HEK293 (cell line): ENCODE measurements around the gene PRR3.

Experiments used
- IKZF3 ChIP-seq: fragments of 450-650 bp; IDR thresholded peaks from 2 replicates; pipeline ENCODE4 v1.5.0; 2018; ENCODE audit warnings: missing biosample characterization, mild to moderate bottlenecking, missing genetic modification characterization, moderate library complexity
- MYNN ChIP-seq: fragments of 450-650 bp; formaldehyde crosslinking; IDR thresholded peaks from 2 replicates; pipeline ENCODE4 v1.5.1; 2016; ENCODE audit warnings: missing biosample characterization, missing genetic modification characterization, borderline replicate concordance
- SP7 ChIP-seq: fragments of 450-650 bp; formaldehyde crosslinking; IDR thresholded peaks from 2 replicates; pipeline ENCODE4 v1.5.1; 2016; ENCODE audit warnings: missing biosample characterization, missing genetic modification characterization
- YY2 ChIP-seq: fragments of 450-650 bp; formaldehyde crosslinking; IDR thresholded peaks from 2 replicates; pipeline ENCODE4 v1.5.1; 2016; ENCODE audit warnings: missing biosample characterization, missing genetic modification characterization
- ZBTB7A ChIP-seq: fragments of 450-650 bp; formaldehyde crosslinking; IDR thresholded peaks from 2 replicates; pipeline ENCODE4 v1.5.1; 2016; ENCODE audit warnings: low read depth, missing biosample characterization, missing genetic modification characterization
- ZNF10 ChIP-seq: fragments of 450-650 bp; formaldehyde crosslinking; IDR thresholded peaks from 2 replicates; pipeline ENCODE4 v1.5.1; 2017; ENCODE audit warnings: missing biosample characterization, missing genetic modification characterization
- ZNF223 ChIP-seq: fragments of 450-650 bp; formaldehyde crosslinking; IDR thresholded peaks from 2 replicates; pipeline ENCODE4 v1.5.1; 2016; ENCODE audit warnings: missing biosample characterization, missing genetic modification characterization
- ZNF239 ChIP-seq: fragments of 450-650 bp; formaldehyde crosslinking; IDR thresholded peaks from 2 replicates; pipeline ENCODE4 v1.5.1; 2016; ENCODE audit warnings: missing biosample characterization, missing genetic modification characterization
- ZNF48 ChIP-seq: fragments of 450-650 bp; formaldehyde crosslinking; IDR thresholded peaks from 2 replicates; pipeline ENCODE4 v1.5.1; 2016; ENCODE audit warnings: missing biosample characterization, missing genetic modification characterization
- ZNF843 ChIP-seq: fragments of 450-650 bp; formaldehyde crosslinking; IDR thresholded peaks from 2 replicates; pipeline ENCODE4 v1.5.1; 2016; ENCODE audit warnings: missing biosample characterization, missing genetic modification characterization
- ZSCAN5A ChIP-seq: fragments of 450-650 bp; formaldehyde crosslinking; IDR thresholded peaks from 2 replicates; pipeline ENCODE4 v1.5.1; 2016; ENCODE audit warnings: missing biosample characterization, missing genetic modification characterization
- TF ChIP-seq, protein P1 (sequence below): fragments of 450-650 bp; formaldehyde crosslinking; IDR thresholded peaks from 2 replicates; pipeline ENCODE4 v1.5.1; 2016; ENCODE audit warnings: missing biosample characterization, missing genetic modification characterization
- TF ChIP-seq, protein P2 (sequence below): fragments of 450-650 bp; formaldehyde crosslinking; IDR thresholded peaks from 2 replicates; pipeline ENCODE4 v1.5.1; 2016; ENCODE audit warnings: missing biosample characterization, missing genetic modification characterization

DNA sequence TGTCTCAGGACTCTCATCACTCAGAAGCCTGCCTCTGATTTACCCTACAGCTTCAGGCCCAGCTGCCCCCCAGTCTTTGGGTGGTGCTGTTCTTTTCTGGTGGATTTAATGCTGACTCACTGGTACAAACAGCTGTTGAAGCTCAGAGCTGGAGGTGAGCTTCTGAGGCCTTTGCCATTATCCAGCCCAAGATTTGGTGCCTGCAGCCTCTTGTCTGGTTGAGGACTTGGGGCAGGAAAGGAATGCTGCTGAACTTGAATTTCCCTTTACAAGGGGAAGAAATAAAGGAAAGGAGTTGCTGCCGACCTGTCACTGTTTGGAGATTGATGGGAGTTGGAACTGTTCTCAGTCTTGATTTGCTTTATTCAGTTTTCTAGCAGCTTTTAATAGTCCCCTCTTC is 33.9 kb downstream of the PRR3 start:
- TF ChIP-seq ZNF48 (tag by site-specific recombination): no peak
- TF ChIP-seq, protein P1, sequence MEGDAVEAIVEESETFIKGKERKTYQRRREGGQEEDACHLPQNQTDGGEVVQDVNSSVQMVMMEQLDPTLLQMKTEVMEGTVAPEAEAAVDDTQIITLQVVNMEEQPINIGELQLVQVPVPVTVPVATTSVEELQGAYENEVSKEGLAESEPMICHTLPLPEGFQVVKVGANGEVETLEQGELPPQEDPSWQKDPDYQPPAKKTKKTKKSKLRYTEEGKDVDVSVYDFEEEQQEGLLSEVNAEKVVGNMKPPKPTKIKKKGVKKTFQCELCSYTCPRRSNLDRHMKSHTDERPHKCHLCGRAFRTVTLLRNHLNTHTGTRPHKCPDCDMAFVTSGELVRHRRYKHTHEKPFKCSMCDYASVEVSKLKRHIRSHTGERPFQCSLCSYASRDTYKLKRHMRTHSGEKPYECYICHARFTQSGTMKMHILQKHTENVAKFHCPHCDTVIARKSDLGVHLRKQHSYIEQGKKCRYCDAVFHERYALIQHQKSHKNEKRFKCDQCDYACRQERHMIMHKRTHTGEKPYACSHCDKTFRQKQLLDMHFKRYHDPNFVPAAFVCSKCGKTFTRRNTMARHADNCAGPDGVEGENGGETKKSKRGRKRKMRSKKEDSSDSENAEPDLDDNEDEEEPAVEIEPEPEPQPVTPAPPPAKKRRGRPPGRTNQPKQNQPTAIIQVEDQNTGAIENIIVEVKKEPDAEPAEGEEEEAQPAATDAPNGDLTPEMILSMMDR (tag by site-specific recombination): no peak
- TF ChIP-seq ZNF10 (tag by site-specific recombination): no peak
- no peak for TF ChIP-seq ZNF223
- no peak for TF ChIP-seq SP7
- no peak for TF ChIP-seq ZNF239 (tag by site-specific recombination)
- TF ChIP-seq, protein P2, sequence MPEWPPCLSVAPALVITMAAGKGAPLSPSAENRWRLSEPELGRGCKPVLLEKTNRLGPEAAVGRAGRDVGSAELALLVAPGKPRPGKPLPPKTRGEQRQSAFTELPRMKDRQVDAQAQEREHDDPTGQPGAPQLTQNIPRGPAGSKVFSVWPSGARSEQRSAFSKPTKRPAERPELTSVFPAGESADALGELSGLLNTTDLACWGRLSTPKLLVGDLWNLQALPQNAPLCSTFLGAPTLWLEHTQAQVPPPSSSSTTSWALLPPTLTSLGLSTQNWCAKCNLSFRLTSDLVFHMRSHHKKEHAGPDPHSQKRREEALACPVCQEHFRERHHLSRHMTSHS (tag by site-specific recombination): no peak
- TF ChIP-seq IKZF3 (tag by site-specific recombination): no peak
- no peak for TF ChIP-seq ZNF843
- TF ChIP-seq ZBTB7A (tag by site-specific recombination): no peak
- TF ChIP-seq MYNN: no peak
- no peak for TF ChIP-seq YY2 (tag by site-specific recombination)
- no peak for TF ChIP-seq ZSCAN5A (tag by site-specific recombination)
